HG03442 (cell line): Measurements from ENCODE around the gene LINGO3.
"Not testable (repeated sequence)": the region's sequence is repeated elsewhere in the genome, so short reads cannot be mapped to it uniquely, and the experiment has no call there.

Experiments used
- ATAC-seq: cut with Tn5 transposase; IDR thresholded peaks from one replicate; pipeline ENCODE4 v1.9.1; 2021; ENCODE audit warnings: mild to moderate bottlenecking, moderate library complexity; ENCODE audit not compliant: unreplicated experiment

LINGO3 gene

GRCh38 chr19:2282062-2282861, 25.7 kb downstream of the LINGO3 start, which contains the start of gene PEAK3:
Gene PEAK3 (minus strand): TSS chr19:2282175. CDS start chr19:2280931, 1,244 bp downstream.
- ATAC-seq: no peak

- ATAC-seq: not testable (repeated sequence)
These were observed 26.5 kb downstream of the LINGO3 start for GRCh38 chr19:2281265-2282061.

- no peak for ATAC-seq
These were observed 27.2 kb downstream of the LINGO3 start for GRCh38 chr19:2280633-2281264.

GRCh38 chr19:2278459-2279158, 29.3 kb downstream of the LINGO3 start:
- no peak for ATAC-seq

- no peak for ATAC-seq
These were observed 30.8 kb downstream of the LINGO3 start for GRCh38 chr19:2277138-2277537.

GRCh38 chr19:2276429-2276986, 31.4 kb downstream of the LINGO3 start:
- ATAC-seq: no peak

GRCh38 chr19:2275588-2276428, 32.1 kb downstream of the LINGO3 start:
- ATAC-seq: no peak

GRCh38 chr19:2274931-2275535, 32.9 kb downstream of the LINGO3 start:
- ATAC-seq: no peak

- ATAC-seq: no peak
These were observed 33.7 kb downstream of the LINGO3 start for GRCh38 chr19:2274185-2274711.

- no peak for ATAC-seq
These were observed 34.4 kb downstream of the LINGO3 start for GRCh38 chr19:2273356-2274184.

GRCh38 chr19:2271234-2272103, 36.5 kb downstream of the LINGO3 start:
- ATAC-seq: no peak

- ATAC-seq: no peak
These were observed 37.3 kb downstream of the LINGO3 start for GRCh38 chr19:2270423-2271233.

- no peak for ATAC-seq
These were observed 37.9 kb downstream of the LINGO3 start for GRCh38 chr19:2270157-2270422.

GRCh38 chr19:2269244-2270156, 38.5 kb downstream of the LINGO3 start:
- peak; percentile 45 for ATAC-seq

GRCh38 chr19:2268861-2269243, 39.1 kb downstream of the LINGO3 start:
- no peak for ATAC-seq

- ATAC-seq: no peak
These were observed 39.5 kb downstream of the LINGO3 start for GRCh38 chr19:2268480-2268830.
